ENCODE results near the gene PLCG2.
A peak's percentile ranks its signal among the peaks of the same experiment; 100 is the strongest.

PLCG2 gene

GRCh38 chr16:81787659-81788058, 8.6 kb downstream of the PLCG2 start:
- H3K4me3 ChIP-seq (ENCODE audit: low read depth, low read length), result no peak overlapping the region
- TF ChIP-seq CTCF (IDR thresholded peaks at IDR 0.05; ENCODE audit: insufficient read depth, low read depth, low read length, missing control alignments), result no peak
- no peak for DNase-seq (ENCODE audit: low read depth)

GRCh38 chr16:81790277-81790676, 11.2 kb downstream of the PLCG2 start:
- DNase-seq (ENCODE audit: low read depth), result no peak
- no peak for TF ChIP-seq CTCF (IDR thresholded peaks at IDR 0.05; ENCODE audit: insufficient read depth, low read depth, low read length, missing control alignments)
- no peak overlapping the region for H3K4me3 ChIP-seq (ENCODE audit: low read depth, low read length)

GRCh38 chr16:81790830-81791435, 11.8 kb downstream of the PLCG2 start:
- no peak for DNase-seq (ENCODE audit: low read depth)
- no peak overlapping the region for H3K4me3 ChIP-seq (ENCODE audit: low read depth, low read length)
- no peak for TF ChIP-seq CTCF (IDR thresholded peaks at IDR 0.05; ENCODE audit: insufficient read depth, low read depth, low read length, missing control alignments)

GRCh38 chr16:81792828-81793227, 13.7 kb downstream of the PLCG2 start:
- H3K4me3 ChIP-seq (ENCODE audit: low read depth, low read length), result no peak overlapping the region
- no peak for TF ChIP-seq CTCF (IDR thresholded peaks at IDR 0.05; ENCODE audit: insufficient read depth, low read depth, low read length, missing control alignments)
- no peak for DNase-seq (ENCODE audit: low read depth)

- H3K4me3 ChIP-seq (ENCODE audit: low read depth, low read length), result no peak overlapping the region
- TF ChIP-seq CTCF (IDR thresholded peaks at IDR 0.05; ENCODE audit: insufficient read depth, low read depth, low read length, missing control alignments), result no peak
Measured at GRCh38 chr16:81795193-81795592, 16.1 kb downstream of the PLCG2 start.

GRCh38 chr16:81796035-81796434, 16.9 kb downstream of the PLCG2 start:
- peak; percentile 69 for DNase-seq (ENCODE audit: low read depth)
- no peak for TF ChIP-seq CTCF (IDR thresholded peaks at IDR 0.05; ENCODE audit: insufficient read depth, low read depth, low read length, missing control alignments)
- no peak overlapping the region; the same call in 1 of the 2 replicates for H3K4me3 ChIP-seq (ENCODE audit: low read depth, low read length)

More at GRCh38 chr16:81795193-81795592, 16.1 kb downstream of the PLCG2 start:
- no peak for DNase-seq (ENCODE audit: low read depth)
